Fibroblast of peridontal ligament (primary cell): Measurements from ENCODE around the gene FHIT.

Source experiments
- DNase-seq: peaks from one replicate; pipeline ENCODE4 v3.0.0-alpha.2; 2010; ENCODE audit errors: extremely low read depth

Gene FHIT

DNA sequence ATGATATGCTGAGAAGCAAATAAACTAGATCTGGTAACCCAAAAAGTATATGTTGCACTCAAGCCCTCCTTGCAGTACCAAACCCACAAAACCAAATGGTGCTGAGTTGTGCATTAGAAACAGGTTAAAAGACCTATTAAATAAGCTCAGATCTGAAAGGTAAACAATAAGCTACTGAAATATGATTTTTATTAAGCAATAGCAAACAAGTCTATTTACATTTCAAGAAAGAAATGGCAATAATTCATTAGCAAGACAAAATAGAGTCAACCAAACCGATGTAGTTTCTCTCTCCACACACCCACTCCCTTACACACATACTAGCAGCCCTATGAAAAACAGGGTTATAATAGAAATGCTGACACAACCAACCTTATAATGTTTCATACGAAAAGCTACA lies 760.3 kb downstream of the FHIT start:
- DNase-seq = no peak

DNA sequence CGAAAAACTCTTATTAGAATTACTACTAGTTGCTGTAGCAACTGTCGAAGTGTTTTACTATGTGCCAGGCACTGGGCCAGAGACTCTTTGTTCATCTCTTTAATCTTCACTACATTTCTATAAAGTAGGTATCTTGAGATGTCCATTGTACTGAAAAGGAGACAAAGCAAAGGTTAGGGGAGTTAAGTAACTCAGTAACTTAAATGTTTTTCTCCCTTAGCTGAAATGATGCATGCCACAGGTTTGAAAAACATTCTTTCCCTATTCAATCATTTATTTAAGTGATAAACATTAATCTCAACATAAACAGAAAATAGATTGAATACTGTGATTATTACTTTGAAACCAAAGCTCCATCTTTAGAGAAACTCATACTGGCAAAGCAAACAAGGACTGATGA lies 776.2 kb downstream of the FHIT start:
- no peak for DNase-seq

DNA sequence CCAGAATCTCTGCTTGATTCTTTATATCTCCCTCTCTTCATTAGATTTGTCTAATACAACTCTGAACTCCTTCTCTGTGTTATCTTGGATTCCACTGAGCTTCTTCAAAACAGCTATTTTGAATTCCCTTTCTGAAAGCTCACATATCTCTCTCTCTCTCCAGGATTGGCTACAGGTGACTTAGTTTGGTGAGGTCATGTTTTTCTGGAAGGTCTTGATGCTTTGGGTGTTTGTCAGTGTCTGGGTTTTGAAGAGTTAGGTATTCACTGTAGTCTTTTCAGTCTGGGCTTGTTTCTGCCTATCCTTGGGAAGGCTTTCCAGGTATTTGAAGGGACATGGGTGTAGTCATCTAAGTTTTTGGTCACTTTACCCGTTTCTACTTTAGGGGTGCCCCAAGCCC lies 781.8 kb downstream of the FHIT start:
- DNase-seq = no peak

DNA sequence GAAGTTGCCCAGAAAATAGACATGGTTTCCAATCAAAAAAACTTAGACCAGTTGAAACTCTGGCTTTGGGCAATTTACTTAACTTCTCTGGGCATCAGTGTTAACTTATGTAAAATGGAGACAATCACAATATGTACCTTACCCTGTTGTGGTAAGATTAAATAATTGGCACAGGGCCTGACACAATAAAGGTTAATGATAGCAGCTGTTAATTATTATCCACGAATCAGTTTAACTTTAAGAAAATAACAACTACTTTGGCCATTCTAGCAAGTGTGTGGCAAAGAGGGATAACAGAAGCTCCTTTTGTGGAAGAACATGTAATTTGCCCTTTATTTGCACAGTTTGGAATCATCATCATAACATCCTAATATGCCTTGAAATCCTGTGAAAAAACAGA lies 787.6 kb downstream of the FHIT start:
- DNase-seq = no peak

DNA sequence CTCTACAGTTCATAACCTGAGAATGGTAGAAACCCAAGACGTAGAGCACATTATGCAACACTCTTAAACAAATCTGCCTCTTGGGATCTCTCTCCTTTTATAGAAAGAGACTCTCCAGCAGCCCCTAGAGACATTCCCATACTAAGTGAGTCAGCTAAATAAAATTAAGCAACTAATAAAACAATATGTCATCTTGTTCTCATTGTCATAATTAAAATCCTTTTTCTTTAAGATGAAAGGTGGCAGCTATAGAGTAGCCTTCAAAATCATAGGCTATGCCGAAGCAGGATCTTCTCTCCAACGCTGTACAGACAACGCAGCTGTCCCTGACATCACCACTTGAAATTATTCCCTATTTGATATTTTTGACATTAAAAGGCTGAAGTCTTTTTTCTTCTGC lies 790.0 kb downstream of the FHIT start:
- DNase-seq = no peak

DNA sequence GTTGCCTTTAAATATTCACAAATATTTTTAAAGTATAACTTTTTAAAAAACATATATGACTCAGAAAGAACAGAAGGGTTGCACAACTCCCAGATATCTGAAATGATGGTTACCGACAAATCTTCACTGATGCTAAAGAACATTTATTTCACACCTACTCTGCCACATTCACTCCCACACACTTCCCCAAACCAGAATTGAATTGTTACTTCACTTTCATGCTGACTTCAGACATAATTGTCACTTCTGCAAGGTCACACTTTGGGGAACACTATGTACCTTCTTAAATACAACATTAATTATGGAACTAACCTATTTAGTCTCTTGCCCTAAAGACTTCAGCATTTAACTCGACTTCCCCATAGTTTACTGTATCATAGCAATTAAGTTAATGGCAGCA lies 795.1 kb downstream of the FHIT start:
- no peak for DNase-seq

DNA sequence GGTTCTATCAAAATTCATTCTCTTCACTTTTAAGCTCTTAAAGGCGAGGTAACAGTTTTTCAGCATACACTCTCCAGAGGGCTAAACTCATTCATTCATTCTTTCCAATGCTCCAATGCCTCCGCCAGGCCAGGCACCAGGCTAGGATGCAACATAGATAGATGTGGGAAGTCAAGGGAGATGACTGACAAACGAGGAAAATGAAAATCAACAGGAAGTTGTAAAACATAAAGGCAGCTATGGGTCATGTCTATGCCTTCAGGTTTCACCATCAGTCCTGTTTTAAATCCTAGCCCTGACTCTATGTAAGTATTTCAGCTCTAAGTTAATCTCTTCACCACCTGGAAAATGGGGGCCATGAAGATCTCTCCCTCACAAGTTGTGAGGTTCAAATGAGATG lies 797.9 kb downstream of the FHIT start:
- no peak for DNase-seq

DNA sequence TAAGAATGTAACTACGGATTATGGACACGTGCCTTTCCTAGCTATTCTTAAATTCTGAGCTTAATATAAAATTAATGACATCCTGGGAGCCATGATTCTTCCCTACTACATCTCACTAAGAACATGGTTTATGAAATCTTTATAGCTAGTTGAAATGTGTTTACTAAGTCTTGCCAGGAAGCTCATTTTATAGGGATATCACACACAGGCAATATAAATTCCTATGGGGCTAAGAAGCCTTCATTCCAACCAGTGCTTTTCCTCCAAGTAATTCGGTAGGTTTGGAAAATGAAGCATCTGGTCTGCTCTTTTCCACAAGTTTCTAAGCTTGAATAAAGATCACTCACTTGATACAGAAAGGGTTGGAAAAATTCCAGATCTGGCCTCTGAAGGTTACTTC lies 802.6 kb downstream of the FHIT start:
- no peak for DNase-seq

DNA sequence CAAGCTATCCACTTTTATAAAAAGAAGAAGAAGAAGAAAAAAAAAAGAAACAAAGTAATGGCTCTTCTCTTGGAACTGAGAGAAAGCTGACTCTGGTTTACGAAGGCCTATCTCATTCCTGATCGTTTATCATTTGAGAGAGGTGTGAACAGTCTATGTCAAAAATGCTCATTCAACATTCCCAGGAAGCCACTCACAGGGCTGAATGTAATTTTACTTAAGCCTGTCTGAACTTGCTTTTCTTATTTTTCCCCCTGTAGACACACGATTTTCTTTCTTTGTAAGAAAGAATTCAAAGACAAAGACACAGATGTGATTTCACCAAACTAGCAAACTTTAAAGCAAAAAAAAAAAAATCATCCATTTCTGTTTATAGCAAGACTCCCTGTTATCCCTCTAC lies 805.8 kb downstream of the FHIT start:
- no peak for DNase-seq

DNA sequence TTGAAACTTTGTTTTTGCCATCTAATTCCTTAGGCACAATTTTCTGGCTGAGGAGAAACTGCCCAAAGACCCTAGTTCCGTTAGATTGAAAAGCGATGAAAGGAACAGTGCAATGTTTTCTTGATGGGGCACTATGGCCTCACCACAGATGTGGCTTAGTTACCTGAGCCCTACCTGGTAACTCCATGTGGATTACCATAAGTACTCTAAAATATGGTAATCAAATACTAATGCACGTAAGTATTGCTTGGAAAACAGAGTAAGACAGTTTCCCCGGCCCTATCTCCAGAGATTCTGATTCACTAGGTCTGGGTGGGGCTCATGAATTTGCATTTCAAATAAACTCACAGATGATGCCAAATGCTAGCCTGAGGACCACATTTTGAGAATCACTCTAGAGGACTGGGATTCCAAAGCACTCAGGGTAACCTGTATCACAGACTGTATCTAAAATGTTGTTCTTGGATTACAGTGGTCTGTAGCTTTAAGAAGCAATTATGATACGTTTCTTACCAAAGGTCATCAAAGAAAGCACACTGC lies 806.3 kb downstream of the FHIT start:
- DNase-seq = no peak

DNA sequence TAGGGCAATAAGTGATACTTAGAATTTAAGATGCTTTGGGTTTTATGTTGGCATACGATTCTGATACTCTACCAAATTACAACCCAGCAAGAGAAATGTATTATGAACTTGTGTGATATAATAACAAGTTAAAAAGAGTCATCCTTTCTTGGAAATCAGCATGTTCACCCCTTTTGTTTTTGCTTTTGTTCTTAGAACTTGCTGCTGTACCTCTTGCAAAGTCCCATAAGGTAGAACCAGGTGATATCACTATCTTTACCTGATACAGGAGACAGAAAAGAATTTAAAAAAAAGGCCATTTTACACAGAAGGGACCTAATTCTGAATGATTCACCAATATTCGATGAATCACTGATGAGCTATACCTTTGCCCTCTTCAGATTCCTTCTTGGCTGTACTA lies 810.4 kb downstream of the FHIT start:
- DNase-seq = no peak

DNA sequence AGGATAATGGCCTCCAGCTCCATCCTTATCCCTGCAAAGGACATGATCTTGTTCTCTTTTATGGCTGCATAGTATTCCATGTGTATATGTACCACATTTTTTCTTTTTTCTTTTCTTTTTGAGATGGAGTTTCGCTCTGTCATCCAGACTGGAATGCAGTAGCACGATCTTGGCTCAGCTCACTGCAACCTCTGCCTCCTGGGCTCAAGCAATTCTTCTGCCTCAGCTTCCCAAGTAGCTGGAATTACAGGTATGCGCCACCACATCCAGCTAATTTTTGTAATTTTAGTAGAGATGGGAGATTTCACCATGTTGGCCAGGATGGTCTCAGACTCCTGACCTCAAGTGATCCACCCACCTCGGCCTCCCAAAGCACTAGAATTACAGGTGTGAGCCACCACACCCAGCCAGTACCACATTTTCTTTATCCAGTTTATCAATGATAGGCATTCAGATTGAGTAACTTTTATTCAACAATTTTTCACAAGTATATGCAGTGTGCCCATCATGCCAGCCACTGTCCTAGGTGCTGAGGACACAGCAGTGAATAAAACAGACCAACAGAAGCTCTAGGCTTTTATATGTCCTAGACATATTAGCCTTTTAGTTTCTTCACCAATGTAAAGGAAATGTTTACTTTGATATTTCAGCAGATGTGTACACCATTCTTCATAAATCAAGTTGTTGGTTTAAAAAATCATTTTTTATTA lies 815.2 kb downstream of the FHIT start:
- DNase-seq = no peak

DNA sequence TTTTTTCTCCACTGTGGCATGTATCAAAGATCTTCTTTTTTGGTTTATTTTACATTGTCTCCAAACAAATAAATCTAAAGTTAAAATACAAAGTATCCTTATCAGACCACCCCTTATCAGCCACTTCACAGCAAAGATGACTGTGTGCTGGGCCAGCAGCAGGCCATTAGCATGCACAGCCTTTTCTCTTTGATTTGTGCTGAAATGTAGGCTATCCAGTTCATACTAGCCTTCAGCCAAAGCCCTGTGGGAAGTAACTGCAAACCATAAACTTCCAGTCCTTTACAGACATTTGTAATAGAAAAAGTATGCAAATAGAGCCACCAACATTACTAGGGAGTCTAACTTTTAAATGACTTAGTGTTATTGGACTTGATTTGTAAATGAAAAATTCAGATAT lies 816.3 kb downstream of the FHIT start:
- no peak for DNase-seq

DNA sequence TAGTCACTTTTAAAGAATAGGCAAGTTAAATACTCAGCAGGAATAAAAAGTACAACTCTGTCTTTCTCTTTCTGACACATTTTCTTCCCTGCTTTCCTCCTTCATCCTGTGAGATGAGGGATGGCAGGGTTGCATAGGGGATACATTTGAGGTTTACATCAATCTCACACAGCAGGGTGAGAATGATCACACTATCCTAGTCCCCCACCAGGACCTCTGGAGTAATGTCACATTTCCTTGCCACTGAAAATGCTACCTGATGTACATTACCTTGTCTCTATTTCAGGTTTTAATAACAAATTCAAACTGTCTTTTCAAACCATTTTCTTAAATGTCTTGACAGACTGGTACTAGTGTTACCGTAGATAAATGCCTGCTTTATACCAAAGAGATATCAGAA lies 816.9 kb downstream of the FHIT start:
- no peak for DNase-seq

DNA sequence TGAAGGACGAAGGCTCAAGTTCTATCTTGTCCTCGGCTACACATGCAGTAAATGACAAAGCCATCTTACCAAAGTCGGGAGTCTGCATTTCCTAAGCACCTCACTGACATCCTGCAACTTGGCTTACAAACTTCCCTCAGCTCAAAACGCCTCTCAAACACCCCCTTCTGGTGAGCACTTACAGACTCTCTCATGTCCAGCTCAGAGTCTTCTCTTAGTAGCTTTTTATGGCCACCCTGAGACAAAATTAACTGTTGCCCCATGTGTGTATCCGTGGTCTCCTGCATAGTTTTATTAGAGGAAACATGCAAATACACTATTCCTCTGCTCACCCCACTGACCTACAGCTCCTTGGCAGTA lies 819.7 kb downstream of the FHIT start:
- no peak for DNase-seq

DNA sequence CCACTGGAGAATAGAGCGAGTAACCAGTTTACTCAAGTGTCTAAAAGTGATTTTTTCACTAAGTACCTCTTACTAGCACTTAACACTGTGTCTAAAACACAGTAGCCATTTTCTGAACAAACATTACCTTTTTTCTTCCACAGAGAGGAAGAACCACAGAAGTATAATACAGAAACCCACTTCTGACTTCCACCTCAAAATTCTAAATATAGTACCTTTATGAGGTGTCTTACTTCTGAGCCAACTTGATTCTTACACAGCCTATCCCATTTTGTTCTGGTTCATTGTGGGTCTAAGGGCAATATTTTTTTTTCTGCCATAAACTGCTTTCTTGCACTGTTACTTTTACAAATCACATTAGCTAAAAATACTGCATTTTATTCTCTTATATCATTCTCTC lies 821.0 kb downstream of the FHIT start:
- no peak for DNase-seq

DNA sequence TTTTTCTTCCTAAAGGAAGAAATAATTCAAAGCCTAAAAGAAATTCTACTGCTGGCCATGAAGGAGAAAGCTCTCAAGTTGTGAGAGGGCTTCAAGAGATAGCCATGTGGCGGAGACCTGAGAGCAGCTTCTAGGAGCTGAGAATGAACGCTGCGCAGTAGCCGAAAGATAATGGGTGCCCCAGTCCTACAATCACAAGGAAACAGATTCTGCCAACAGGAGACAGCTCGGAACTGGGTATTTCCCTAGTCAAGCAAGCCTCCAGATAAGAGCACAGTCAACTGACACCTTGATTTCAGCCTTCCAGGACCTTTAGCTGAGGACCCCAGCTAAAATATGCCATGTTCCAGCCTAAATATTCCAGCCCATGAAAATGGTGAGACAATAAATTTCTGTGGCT lies 824.1 kb downstream of the FHIT start:
- DNase-seq = no peak

DNA sequence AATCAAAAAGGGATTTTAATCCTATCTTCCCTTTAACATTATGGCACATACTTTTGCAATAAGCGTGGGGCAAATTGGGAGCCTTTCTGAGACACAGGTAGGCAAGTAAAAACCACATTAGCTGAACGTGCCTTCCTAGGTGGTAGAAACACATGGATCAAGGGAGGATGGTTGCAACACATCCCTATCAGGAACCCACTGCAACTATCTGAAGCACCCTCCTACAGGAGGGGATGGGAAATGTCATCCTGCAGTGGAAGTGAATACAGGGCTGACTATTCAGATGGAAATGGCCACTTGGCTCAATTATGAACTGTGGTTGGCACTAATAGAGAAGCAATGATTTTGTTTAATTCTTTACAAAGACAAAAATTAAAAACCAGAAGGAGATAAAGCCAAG lies 826.3 kb downstream of the FHIT start:
- no peak for DNase-seq

DNA sequence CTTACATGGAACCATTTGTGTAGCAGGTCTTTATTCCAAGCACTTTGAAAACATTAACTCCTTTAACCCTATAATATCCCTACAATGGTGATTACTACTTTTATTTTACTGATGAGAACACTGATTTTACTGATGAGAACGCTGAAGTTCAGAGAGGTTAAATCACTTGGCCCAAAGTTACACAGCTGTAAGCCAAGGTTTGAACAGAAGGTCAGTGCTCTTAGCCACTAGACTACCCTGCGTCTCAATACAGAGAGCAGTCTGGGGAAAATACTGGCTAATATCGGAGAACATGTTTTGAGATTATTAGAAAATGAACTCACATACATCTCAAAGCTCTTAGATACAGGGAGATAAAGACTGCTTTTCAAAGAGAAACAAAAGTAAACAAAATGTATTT lies 827.2 kb downstream of the FHIT start:
- no peak for DNase-seq

DNA sequence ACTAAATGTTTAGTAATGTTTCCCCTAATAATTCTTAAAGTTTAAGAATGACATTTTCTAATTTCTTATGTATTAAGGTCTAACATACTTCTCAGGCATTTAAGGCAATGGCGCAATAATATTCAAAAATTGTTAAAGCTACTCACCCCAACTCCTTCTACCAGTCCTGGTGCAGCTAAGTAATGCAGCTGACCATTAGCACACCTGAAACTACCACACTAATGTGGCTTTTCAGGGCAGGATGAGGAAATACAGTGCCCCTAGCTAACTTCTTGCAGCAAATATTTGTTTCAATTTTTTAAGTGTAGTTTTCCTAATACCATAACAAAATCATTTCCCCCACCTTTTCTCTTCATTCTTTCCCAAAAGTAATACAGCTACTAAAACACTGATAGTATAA lies 827.7 kb downstream of the FHIT start:
- DNase-seq = no peak

DNA sequence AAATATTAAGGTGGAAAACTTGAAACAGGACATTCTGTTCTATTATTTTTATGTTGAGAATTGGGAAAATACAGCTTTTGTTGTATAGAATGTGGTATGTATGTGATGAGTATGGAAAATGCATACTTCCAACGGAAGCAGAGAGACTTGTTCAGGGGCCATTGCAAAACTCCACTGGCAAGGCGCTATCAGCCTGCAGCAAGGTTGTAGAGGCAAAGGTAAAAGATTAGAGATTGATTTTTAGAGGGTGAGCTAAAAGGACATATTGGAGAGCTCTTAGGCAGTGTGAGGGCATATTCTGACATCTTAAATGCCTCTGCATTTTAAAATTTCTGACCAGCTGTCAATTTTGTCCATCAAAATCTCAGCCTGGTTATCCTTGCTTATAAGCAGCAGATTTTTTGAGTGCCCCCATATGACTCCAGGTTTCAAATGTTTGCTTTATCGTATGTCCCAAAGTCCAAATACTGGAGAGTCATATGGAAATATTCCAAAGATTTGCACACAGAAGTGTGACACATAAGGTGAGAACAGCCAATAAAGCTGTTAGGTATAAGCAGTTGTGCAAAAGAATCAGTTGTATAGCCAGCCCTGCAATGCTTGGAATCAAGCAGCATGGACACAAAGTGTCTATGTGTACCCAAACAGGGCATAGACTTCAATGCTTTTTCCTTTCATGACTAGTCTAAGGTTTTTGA lies 829.4 kb downstream of the FHIT start:
- DNase-seq = no peak

DNA sequence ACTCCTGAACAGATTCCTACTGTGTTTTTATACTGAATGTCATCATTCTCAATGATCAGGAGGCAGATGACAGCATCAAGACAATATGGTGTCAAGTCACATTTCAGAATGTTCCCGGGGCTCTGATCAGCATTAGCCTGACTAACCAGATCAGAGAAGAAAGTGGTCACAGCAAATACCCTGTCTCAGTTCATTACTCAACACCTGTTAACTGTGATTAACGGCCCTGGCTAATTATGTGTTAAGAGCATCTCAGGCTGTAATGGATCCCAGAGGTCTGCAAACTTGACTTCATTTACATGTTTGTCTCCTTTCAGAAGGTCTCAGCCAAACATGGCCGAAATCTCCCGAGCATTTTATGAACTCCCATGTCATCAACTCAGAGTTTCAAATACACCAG lies 833.7 kb downstream of the FHIT start:
- DNase-seq = no peak

DNA sequence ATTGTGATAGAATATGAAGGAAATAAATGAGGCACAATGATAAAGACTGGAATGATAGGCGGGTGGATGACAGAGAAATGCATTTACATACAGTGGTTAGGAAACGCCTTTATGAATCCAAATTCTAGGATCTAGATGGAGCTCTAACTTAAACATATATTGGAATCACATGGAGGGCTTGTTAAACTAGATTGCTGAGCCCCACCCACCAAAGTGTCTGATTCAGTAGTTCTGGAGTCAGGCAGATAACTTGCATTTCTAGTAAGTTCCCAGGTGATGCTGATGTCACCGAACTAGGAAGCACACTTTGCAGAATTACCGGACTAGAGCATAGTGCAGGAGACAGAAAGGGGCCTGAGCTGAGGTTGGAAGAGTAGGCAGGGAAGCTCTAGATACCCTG lies 837.2 kb downstream of the FHIT start:
- DNase-seq = no peak

DNA sequence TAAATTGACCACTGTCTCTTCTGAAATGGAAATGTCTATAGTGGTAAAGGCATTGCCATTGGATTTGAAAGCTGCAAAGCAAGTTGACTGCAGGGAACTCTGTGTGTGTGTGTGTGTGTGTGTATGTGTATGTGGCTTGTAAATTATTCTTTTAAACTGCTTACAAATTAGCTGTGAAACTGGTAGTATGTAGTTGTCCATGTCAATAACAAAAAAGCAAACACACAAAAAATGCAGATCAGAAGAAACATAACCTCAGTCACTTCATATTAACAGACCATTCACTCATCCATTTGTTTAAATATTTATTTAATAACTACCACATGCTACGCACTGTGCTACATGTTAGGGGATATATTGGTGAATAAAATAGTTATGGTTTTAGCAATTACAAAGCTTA lies 837.7 kb downstream of the FHIT start:
- DNase-seq = no peak
